ENCODE measurements around the gene SLC35D2.

SLC35D2 gene

GRCh38 chr9:96304230-96304629, 79.3 kb downstream of the SLC35D2 start:
- DNase-seq: no peak

GRCh38 chr9:96302021-96302420, 81.5 kb downstream of the SLC35D2 start, which contains the start of gene HSD17B3:
HSD17B3 (minus strand) TSS chr9:96302176; CDS start chr9:96302104, 72 bp downstream.
- DNase-seq: no peak

- DNase-seq: no peak
Measured at GRCh38 chr9:96299823-96300222, 83.7 kb downstream of the SLC35D2 start.

- no peak for DNase-seq
Measured at GRCh38 chr9:96294159-96294545, 89.4 kb downstream of the SLC35D2 start.

- no peak for DNase-seq
Measured at GRCh38 chr9:96293498-96294158, 89.9 kb downstream of the SLC35D2 start.

GRCh38 chr9:96289392-96289791, 94.1 kb downstream of the SLC35D2 start:
- no peak for DNase-seq

- no peak for DNase-seq
Measured at GRCh38 chr9:96281641-96282040, 101.9 kb downstream of the SLC35D2 start.

GRCh38 chr9:96279932-96280331, 103.6 kb downstream of the SLC35D2 start:
- DNase-seq: no peak

- DNase-seq: no peak
Measured at GRCh38 chr9:96274939-96275338, 108.6 kb downstream of the SLC35D2 start.

Data from activated CD4-positive, alpha-beta T cell treated with anti-CD3 and anti-CD28 coated beads, Interleukin-2, Interleukin-6, amounts not matched to agents 100 ng/mL and 50 ng/mL, durations not matched to agents 16 hours and 8 hours (primary cell).